SK-N-MC (cell line): ENCODE measurements around the gene TRIM10.
"Not testable (repeated sequence)": the region's sequence is repeated elsewhere in the genome, so short reads cannot be mapped to it uniquely, and the experiment has no call there.

Experiments used
- DNase-seq: peaks from one replicate; pipeline ENCODE4 v3.0.0-alpha.2; 2011; ENCODE audit warnings: low read depth, low spot score
- H3K27ac ChIP-seq: fragments of 200-600 bp; sonication (generic); 2 replicates; pipeline ENCODE4 v1.5.1; 2016; ENCODE audit warnings: mixed run types
- H3K36me3 ChIP-seq: fragments of 200-600 bp; sonication (generic); 2 replicates; pipeline ENCODE4 v1.6.1; 2017; ENCODE audit warnings: antibody characterized with exemption, low read length, mixed read lengths; ENCODE audit not compliant: insufficient read depth
- H3K4me3 ChIP-seq: fragments of 200-600 bp; sonication (generic); 2 replicates; pipeline ENCODE4 v1.5.1; 2016
- H3K9ac ChIP-seq: fragments of 200-600 bp; sonication (generic); 2 replicates; pipeline ENCODE4 v1.8.0; 2017; ENCODE audit warnings: mixed run types, mixed read lengths; ENCODE audit not compliant: insufficient read length
- H3K9me3 ChIP-seq: fragments of 200-600 bp; sonication (generic); 2 replicates; pipeline ENCODE4 v1.6.1; 2017; ENCODE audit warnings: low read depth, mild to moderate bottlenecking, antibody characterized with exemption, low read length, moderate library complexity, mixed read lengths
- EZH2 ChIP-seq: fragments of 200-600 bp; sonication (generic); IDR thresholded peaks from one replicate; pipeline ENCODE4 v1.6.1; 2017; ENCODE audit warnings: antibody characterized with exemption
- FOXP2 ChIP-seq: optimal IDR thresholded peaks from 2 replicates; pipeline ENCODE3; 2011; ENCODE audit warnings: mild to moderate bottlenecking, moderate library complexity; ENCODE audit not compliant: insufficient read depth; ENCODE audit errors: extremely low read length, control extremely low read depth
- POLR2AphosphoS5 ChIP-seq: IDR thresholded peaks from 2 replicates; pipeline ENCODE4 v1.6.1; 2012; ENCODE audit warnings: mild to moderate bottlenecking, low read depth, low read length, borderline replicate concordance

The TRIM10 gene

DNA sequence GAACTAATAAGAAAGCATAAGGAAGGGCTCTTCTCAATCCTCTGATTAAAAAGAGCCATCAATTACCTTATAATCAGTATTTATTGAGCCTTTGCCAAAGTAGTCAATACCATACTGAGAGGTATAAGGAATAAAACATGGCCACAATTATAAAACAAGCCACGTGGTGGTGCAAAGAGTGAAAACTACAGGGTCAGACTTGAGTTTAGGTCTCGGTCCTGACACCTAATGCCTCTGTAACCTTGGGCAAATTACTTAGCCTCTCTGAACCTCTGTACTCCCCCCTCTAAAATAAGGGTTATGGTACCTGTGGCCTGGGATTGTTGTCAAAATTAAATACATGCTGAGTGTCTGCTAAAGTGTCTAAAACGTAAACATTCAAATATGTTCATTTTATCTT is 11.8 kb downstream of the TRIM10 start:
- Histone ChIP-seq H3K27ac (no peak overlapping the region), H3K9ac (no peak overlapping the region), H3K36me3 (no peaks in the 10 kb centered on the region), H3K4me3 (no peak overlapping the region), H3K9me3 (no peaks in the 10 kb centered on the region)
- TF ChIP-seq FOXP2, result no peak
- no peak for TF ChIP-seq EZH2
- TF ChIP-seq POLR2AphosphoS5, result no peak
- DNase-seq, result no peak

- no peak overlapping the region for H3K27ac ChIP-seq
These were observed 13.9 kb downstream of the TRIM10 start for GRCh38 chr6:30147096-30147495.

DNA sequence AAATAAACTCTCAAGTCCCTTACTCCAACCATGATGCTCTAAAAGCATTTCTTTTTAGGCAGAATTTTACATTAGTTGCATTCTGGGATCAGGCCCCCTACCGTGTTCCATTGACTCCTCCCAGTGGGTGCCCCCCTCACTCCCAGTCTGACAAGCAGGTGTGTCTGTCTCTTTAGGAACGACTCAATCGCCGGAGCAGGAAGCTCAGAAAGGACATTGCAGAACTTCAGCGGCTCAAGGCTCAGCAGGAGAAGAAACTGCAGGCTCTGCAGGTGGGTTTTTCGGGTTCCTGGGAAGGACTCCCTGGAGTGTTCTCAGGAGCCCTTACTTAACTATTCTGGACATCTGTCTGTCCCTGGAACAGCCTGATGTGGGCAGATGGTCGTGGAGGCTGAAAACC is 15.2 kb downstream of the TRIM10 start:
- TF ChIP-seq EZH2, result no peak
- TF ChIP-seq POLR2AphosphoS5, result no peak
- TF ChIP-seq FOXP2, result no peak
- no peak for DNase-seq
- no peak overlapping the region for H3K4me3 ChIP-seq
- no peaks in the 10 kb centered on the region for H3K36me3 ChIP-seq
- no peak overlapping the region for H3K9ac ChIP-seq
- no peaks in the 10 kb centered on the region for H3K9me3 ChIP-seq
- no peak overlapping the region for H3K27ac ChIP-seq

More at GRCh38 chr6:30147096-30147495, 13.9 kb downstream of the TRIM10 start:
- no peak for DNase-seq
- H3K9me3 ChIP-seq, result no peaks in the 10 kb centered on the region
- H3K36me3 ChIP-seq, result no peaks in the 10 kb centered on the region
- TF ChIP-seq EZH2 (no peak), POLR2AphosphoS5 (no peak), FOXP2 (no peak)
- no peak overlapping the region for H3K9ac ChIP-seq
- H3K4me3 ChIP-seq, result no peak overlapping the region

DNA sequence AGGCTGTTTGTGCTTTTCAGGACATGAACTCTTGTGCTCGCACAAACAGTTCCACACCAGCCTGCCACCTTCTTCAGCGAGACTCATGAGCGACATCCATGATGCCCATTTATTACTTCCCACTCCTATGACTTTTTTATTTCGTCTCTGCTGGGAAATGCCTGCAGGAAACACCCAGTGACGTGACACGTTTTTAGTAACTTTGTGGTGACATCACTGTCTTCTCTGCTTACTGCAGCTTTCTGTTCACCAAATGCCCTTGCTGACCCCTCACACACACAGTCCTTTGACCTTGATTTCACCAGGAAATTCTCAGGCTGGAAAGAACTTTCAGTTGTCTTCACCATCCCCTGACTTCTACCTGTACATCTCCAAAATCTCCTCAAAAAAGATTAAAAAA is 16.2 kb downstream of the TRIM10 start:
- no peak for DNase-seq
- Histone ChIP-seq H3K9ac (no peak overlapping the region), H3K9me3 (no peaks in the 10 kb centered on the region), H3K36me3 (no peaks in the 10 kb centered on the region), H3K4me3 (no peak overlapping the region), H3K27ac (no peak overlapping the region)
- TF ChIP-seq EZH2, result no peak
- no peak for TF ChIP-seq FOXP2
- no peak for TF ChIP-seq POLR2AphosphoS5

DNA sequence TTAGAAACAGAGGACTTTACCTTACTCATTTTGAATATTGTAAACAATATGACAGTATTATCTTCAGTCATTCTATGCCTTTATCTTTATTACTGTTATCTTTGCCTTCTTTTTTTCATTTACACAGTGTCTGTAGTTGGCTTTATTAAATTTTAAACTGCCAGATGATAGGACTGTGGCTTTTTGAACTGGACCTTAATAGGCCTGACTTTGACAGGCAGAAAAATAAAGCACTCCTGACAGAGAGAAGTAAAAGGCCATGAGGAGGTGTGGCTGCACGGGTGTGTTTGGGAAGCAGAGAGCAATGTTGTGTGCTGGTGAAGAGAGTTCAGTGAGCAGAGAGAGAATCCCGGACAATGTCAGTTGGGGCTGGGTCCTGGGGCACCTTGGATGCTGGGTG is 17.2 kb downstream of the TRIM10 start:
- no peak overlapping the region for H3K27ac ChIP-seq
- H3K9ac ChIP-seq, result no peak overlapping the region
- no peak for DNase-seq
- H3K36me3 ChIP-seq, result no peaks in the 10 kb centered on the region
- TF ChIP-seq FOXP2, result no peak
- no peak for TF ChIP-seq EZH2
- no peak for TF ChIP-seq POLR2AphosphoS5
- no peak overlapping the region for H3K4me3 ChIP-seq
- H3K9me3 ChIP-seq, result no peaks in the 10 kb centered on the region

- H3K9ac ChIP-seq, result no peak overlapping the region
- no peaks in the 10 kb centered on the region for H3K9me3 ChIP-seq
- no peak overlapping the region for H3K27ac ChIP-seq
- H3K4me3 ChIP-seq, result no peak overlapping the region
- TF ChIP-seq POLR2AphosphoS5 (no peak), EZH2 (no peak), FOXP2 (no peak)
- H3K36me3 ChIP-seq, result no peaks in the 10 kb centered on the region
- DNase-seq, result no peak
These were observed 18.3 kb downstream of the TRIM10 start for GRCh38 chr6:30142665-30143064.

- H3K4me3 ChIP-seq, H3K36me3 ChIP-seq, H3K27ac ChIP-seq, H3K9ac ChIP-seq, DNase-seq, H3K9me3 ChIP-seq: not testable (repeated sequence)
These were observed 20.8 kb downstream of the TRIM10 start for GRCh38 chr6:30140240-30140639.

DNA sequence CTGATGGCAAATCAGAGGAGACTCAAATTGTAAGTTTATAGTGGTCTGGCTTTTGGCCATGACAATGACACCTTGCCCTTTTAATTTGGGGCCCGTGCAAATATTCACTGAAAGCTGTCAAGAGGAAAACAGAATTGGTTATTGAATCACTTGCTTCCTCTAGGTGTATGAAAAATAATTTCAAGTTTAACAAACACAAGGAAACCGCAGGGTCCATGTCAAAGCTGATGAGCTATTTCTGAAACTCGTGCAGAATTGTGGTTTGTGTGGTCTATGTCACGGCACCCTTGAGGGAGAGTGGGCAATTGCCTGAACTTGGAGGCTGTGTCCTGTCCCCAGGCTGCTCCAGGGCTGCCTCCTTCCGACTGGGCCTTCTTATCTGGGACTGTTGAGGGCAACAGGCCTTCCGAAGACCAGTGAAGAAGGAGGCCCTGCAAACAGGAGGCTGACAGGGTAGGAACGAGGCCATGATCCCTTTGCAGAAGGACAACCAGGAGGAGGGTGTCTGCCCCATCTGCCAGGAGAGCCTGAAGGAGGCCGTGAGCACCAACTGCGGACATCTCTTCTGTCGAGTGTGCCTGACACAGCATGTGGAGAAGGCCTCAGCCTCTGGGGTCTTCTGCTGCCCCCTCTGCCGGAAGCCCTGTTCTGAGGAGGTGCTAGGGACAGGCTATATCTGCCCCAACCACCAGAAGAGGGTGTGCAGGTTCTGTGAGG is 24.3 kb downstream of the TRIM10 start:
- Histone ChIP-seq H3K9ac (no peak overlapping the region), H3K4me3 (no peak overlapping the region), H3K9me3 (no peaks in the 10 kb centered on the region), H3K27ac (no peak overlapping the region), H3K36me3 (no peaks in the 10 kb centered on the region)
- no peak for DNase-seq
- TF ChIP-seq POLR2AphosphoS5 (no peak), FOXP2 (no peak), EZH2 (no peak)

DNA sequence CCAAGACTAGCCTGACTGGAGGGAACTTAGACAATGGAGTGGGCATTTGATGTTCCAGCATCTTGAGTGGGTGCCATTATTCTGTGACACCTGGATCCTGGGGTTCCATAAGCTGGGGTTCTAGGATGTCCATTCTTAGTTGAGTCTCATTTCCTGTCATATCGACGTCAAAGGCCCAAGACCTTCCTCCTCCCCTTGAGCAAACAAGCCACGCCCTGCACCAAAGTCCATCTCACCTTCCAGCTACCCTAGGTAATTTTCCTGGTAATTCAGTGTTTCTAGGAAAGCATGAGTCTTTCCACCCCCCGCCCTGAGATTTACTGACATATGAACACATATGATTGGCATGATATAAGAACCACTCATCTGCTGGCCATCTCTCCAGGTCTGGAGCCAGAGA is 25.3 kb downstream of the TRIM10 start, which contains the start of gene TRIM40:
TSS of gene TRIM40 (plus strand) at position 384 of the 400 bp plus-strand sequence. CDS start 897 bp downstream, outside the sequence.
- no peak within 1 kb of the TSS for H3K4me3 ChIP-seq
- H3K27ac ChIP-seq, result no peak within 1 kb of the TSS
- no peak for TF ChIP-seq EZH2
- no peak for TF ChIP-seq POLR2AphosphoS5
- TF ChIP-seq FOXP2, result no peak
- no peaks in the 10 kb centered on the region for H3K36me3 ChIP-seq
- no peak for DNase-seq
- H3K9me3 ChIP-seq, result no peaks in the 10 kb centered on the region
- H3K9ac ChIP-seq, result no peak within 1 kb of the TSS

DNA sequence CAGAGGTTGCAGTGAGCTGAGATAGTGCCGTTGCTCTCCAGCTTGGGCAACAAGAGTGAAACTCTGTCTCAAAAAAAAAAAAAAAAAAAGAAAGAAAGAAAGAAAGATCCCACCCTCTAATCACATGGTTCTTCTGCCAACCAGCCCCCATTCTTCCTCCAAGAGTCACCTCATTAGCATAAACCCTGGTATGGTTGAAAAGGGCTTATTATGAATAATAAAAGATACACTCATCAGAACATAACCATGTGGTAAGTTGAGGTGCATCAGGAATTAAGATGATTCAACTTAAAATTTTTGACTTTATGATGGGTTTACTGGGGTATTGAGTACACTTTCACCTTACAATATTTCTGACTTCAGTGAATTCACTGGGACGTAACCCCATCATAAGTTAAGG is 25.9 kb downstream of the TRIM10 start:
- H3K27ac ChIP-seq, result no peak overlapping the region
- H3K9ac ChIP-seq, result no peak overlapping the region

More for the DNA sequence above, 25.9 kb downstream of the TRIM10 start:
- H3K4me3 ChIP-seq, result no peak overlapping the region
- TF ChIP-seq POLR2AphosphoS5 (no peak), EZH2 (no peak), FOXP2 (no peak)
- H3K36me3 ChIP-seq, result no peaks in the 10 kb centered on the region
- H3K9me3 ChIP-seq, result no peaks in the 10 kb centered on the region
- no peak for DNase-seq
